Measurements from ENCODE around the gene MYO1E.

Gene MYO1E

DNA sequence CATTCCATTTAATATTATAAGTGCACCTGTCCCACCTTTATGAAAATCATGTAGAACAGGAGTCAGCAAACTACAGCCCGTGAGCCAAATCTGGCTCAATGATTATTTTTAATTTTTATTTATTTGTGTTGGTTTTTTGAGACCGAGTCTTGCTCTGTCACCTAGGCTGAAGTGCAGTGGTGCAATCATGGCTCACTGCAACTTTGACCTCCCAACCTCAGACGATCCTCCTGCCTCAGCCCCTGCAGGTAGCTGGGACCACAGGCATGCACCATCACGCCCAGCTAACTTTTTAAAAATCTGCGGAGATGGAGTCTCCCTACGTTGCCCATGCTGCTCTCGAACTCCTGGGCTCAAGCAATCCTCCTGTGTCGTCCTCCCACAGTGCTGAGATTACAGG is 42.0 kb downstream of the MYO1E start:
- DNase-seq (ENCODE audit: insufficient read length, low spot score) (no peak), FAIRE-seq (no peak)
- no peak for TF ChIP-seq POLR2A (IDR thresholded peaks at IDR 0.05; ENCODE audit: low read depth, low read length)

DNA sequence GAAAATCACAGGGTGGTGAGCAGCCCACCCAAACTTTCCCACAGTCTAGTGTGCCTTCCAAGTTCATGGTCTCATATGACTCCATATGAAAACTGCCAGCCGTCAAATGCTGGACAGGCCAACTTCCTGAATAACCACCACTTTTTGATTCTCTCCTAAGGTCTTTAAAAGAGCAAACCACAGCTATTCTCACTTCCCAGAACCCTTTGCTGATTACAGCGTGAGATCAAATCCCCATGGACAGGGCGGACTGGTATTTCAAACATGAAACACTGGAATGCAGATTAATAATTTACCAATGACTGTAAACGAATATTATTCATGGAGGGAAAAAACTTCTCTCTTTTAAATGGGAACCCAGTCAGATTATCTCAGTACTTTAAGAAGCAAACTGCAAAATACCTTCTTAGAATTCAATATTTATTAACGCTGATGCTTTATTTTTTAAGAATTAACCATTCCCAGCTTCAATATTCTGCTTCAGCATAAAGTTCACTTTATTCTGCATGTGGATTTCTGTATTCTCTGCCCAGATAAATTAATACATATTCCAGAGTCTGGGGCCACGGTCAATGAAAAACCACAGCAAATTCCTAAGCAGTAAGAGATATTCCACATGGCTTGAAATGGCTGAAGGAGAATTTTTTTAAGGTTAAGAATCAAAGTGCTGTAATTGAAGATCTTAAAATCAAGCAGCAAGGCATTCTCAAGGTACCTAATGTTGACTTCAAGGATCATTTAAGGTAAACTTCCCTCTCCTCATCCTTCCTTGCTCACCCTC is 42.9 kb downstream of the MYO1E start:
- FAIRE-seq (no peak), DNase-seq (ENCODE audit: insufficient read length, low spot score) (no peak)
- 0 out of 2 replicates have a peak, but pooled peaks have one; percentile 38 for TF ChIP-seq SPI1 (IDR thresholded peaks at IDR 0.05; ENCODE audit: low read depth, low read length)
- no peak for TF ChIP-seq TAF1 (IDR thresholded peaks at IDR 0.05; ENCODE audit: low read depth, low read length)

DNA sequence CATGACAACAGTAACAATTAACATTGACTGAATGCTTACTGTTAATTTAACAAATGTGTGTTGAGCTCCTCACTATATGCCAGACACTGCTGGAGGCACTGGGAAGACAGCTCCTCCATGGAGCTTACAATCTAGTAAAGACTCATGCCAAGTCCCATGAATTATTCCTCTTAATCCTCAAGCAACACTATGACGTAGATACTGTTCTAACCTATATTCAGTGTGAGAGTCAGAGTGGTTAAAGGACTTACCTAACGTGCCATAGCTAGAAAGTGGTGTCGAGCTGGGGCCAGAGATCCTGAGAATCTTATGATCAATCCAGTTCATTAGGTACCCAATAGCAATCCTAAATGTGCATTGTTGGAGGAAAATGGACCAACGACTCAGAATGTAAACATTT is 43.6 kb downstream of the MYO1E start:
- FAIRE-seq (peak; percentile 66), DNase-seq (ENCODE audit: insufficient read length, low spot score) (no peak)
- TF ChIP-seq PAX5 (IDR thresholded peaks at IDR 0.05; ENCODE audit: insufficient read depth, low read length, severe bottlenecking) (no peak), TAF1 (IDR thresholded peaks at IDR 0.05; ENCODE audit: low read depth, low read length) (no peak), SPI1 (IDR thresholded peaks at IDR 0.05; ENCODE audit: low read depth, low read length) (no peak), POLR2AphosphoS5 (IDR thresholded peaks at IDR 0.05; ENCODE audit: low read depth, low read length) (no peak)

DNA sequence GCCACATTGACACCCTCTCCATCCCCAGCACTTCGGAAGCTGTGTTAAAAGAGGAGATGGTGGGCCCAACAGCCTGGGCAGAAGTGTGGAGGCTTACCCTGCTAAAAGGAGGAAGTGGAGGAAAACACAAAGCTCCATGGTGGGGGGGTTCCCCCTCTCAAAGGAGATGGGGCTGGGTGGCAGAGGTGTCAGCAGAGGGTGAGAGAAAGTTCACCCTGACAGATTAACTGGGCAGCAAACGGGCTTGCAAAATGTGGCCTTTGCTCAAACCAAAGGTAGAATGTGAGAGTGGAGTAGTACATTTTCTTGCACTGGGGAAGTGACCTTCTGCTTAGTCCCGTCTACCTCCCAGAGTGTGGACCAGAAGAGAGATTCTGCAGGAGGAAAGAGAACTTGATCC is 44.7 kb downstream of the MYO1E start:
- FAIRE-seq (peak; percentile 55), DNase-seq (ENCODE audit: insufficient read length, low spot score) (no peak)
- TF ChIP-seq SPI1 (IDR thresholded peaks at IDR 0.05; ENCODE audit: low read depth, low read length) = peak; percentile 89
- TF ChIP-seq TAF1 (IDR thresholded peaks at IDR 0.05; ENCODE audit: low read depth, low read length) = no peak

DNA sequence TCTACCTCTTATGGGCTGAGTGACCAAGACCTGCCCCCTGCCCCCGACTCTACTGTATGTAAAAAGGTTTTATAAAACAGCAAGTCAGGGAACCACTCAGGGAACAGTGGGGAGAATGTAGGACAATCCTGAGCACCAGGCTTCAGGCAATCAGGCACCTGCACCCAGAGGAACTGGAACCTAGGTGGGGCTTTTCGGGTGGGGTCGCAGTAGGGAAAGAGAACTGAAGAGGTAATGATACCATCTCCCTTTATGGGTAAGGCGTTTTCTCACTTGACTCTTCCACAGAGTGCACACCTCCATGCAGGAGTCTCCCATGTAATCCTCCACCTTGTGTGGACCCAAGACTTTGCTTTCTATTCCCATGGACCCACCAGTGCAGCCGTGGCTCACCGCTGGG is 45.8 kb downstream of the MYO1E start:
- TF ChIP-seq TAF1 (IDR thresholded peaks at IDR 0.05; ENCODE audit: low read depth, low read length) = no peak
- peak; percentile 82 for TF ChIP-seq SPI1 (IDR thresholded peaks at IDR 0.05; ENCODE audit: low read depth, low read length)
- no peak for FAIRE-seq

DNA sequence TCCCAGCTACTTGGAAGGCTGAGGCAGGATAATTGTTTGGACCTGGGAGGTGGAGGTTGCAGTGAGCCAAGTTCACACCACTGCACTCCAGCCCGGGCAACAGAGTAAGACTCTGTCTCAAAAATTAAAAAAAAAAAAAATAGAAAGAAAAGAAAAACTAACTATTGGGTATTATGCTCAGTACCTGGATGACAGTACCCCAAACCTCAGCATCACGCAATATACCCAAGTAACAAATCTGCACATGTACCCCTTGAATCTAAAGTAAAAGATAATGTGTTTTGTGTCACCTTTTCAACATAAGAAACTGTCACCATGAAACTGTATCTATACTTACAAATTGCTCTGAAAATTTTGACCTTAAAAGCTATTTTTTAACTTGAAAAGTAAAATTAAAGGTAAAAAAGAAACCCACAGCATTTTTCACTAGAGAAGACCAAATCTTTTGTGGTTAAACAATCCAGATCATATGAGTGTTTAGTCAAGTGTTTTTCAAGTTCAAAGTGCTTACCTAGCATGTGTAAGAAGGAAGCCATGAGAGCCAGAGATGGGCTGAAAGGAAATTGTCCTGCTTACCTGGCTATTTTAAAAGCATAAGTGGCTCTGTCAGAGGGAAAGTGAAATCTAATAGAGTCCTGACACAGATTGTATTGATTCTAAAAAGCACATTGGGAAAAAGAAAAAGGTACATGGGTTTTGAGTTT is 50.5 kb downstream of the MYO1E start:
- no peak for TF ChIP-seq PAX5 (IDR thresholded peaks at IDR 0.05; ENCODE audit: insufficient read depth, low read length, severe bottlenecking)
- FAIRE-seq = peak; percentile 74
- DNase-seq (ENCODE audit: insufficient read length, low spot score) = no peak

More for the DNA sequence above, 45.8 kb downstream of the MYO1E start:
- no peak for DNase-seq (ENCODE audit: insufficient read length, low spot score)

DNA sequence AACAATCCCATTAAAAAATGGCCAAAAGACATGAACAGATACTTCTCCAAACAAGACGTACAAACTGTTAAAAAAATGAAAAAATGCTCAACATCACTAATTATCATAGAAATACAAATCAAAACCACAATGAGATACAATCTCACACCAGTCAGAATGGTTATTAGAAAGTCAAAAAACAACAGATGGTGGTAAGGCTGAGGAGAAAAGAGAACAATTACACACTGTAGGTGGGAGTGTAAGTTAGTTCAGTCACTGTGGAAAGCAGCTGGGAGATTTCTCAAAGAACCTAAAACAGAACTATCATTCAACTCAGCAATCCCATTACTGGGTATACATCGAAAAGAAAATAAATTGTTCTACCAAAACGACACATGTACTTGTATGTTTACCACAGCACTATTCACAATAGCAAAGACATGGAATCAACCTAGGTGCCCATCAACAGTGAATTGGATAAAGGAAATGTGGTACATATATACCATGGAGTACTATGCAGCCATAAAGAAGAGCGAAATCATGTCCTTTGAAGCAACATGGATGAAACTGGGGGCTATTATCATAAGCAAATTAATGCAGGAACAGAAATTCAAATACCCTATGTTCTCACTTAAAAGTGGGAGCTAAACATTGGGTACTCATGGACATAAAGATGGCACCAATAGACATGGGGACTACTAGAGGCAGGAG is 51.5 kb downstream of the MYO1E start:
- FAIRE-seq (peak; percentile 69), DNase-seq (ENCODE audit: insufficient read length, low spot score) (no peak)
- no peak for TF ChIP-seq PAX5 (IDR thresholded peaks at IDR 0.05; ENCODE audit: insufficient read depth, low read length, severe bottlenecking)
- TF ChIP-seq POLR2A (IDR thresholded peaks at IDR 0.05; ENCODE audit: low read depth, low read length) = no peak
- no peak for TF ChIP-seq POLR2AphosphoS5 (IDR thresholded peaks at IDR 0.05; ENCODE audit: low read depth, low read length)
- no peak for TF ChIP-seq POU2F2 (IDR thresholded peaks at IDR 0.05; ENCODE audit: low read depth, low read length)
- no peak for TF ChIP-seq SPI1 (IDR thresholded peaks at IDR 0.05; ENCODE audit: low read depth, low read length)
- TF ChIP-seq TAF1 (IDR thresholded peaks at IDR 0.05; ENCODE audit: low read depth, low read length) = no peak

DNA sequence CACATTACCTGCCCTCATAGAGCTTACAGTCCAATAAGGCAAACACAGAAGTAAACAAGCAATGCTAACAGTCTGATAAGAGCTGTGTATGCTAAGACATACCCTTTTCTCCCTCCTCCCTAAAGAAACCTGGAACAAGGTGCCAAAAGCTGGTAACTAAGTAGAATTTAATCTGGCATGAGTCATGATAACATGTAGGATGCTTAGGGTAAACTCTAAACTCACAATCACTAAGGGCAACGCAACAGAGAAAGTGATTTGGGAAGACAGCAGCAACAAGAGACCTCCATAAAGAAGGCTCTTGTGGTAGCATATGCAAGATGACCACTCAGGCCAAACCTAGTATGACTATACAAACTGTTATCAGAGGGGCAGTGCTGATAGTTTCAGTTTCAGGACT is 55.5 kb downstream of the MYO1E start:
- TF ChIP-seq SPI1 (IDR thresholded peaks at IDR 0.05; ENCODE audit: low read depth, low read length) (no peak), POLR2A (IDR thresholded peaks at IDR 0.05; ENCODE audit: low read depth, low read length) (no peak), PAX5 (IDR thresholded peaks at IDR 0.05; ENCODE audit: insufficient read depth, low read length, severe bottlenecking) (no peak), POLR2AphosphoS5 (IDR thresholded peaks at IDR 0.05; ENCODE audit: low read depth, low read length) (no peak), POU2F2 (IDR thresholded peaks at IDR 0.05; ENCODE audit: low read depth, low read length) (no peak), TAF1 (IDR thresholded peaks at IDR 0.05; ENCODE audit: low read depth, low read length) (no peak)
- DNase-seq (ENCODE audit: insufficient read length, low spot score) (no peak), FAIRE-seq (no peak)

DNA sequence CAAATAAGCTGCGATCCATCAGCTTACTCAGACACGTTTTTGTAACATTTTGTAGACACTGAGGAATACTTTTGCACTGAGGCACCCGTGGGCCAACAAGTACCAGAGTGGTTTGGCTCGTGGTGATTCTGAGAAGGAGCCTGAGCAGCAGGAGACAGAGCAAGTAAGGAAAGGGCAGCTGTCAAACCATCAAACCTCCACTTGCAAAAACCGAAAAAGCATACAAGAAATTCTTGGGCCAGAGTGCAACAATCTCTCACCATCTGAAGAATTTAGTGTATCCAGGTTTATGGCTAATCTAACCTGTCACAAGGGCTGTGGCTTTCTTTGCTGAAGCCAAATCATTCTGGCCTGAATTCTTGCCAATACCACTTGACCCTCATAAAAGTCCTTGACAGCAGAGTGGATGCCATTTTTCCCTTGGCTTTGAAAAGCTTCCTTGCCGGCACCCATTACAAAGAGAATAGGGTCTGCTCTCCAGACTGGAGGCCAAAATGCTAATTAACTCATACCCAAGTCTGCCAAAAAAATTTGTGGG is 56.7 kb downstream of the MYO1E start:
- DNase-seq (ENCODE audit: insufficient read length, low spot score) = no peak
- FAIRE-seq = peak; percentile 9
- TF ChIP-seq POU2F2 (IDR thresholded peaks at IDR 0.05; ENCODE audit: low read depth, low read length) (no peak), PAX5 (IDR thresholded peaks at IDR 0.05; ENCODE audit: insufficient read depth, low read length, severe bottlenecking) (no peak), POLR2A (IDR thresholded peaks at IDR 0.05; ENCODE audit: low read depth, low read length) (no peak), SPI1 (IDR thresholded peaks at IDR 0.05; ENCODE audit: low read depth, low read length) (no peak), TAF1 (IDR thresholded peaks at IDR 0.05; ENCODE audit: low read depth, low read length) (no peak), POLR2AphosphoS5 (IDR thresholded peaks at IDR 0.05; ENCODE audit: low read depth, low read length) (no peak)

DNA sequence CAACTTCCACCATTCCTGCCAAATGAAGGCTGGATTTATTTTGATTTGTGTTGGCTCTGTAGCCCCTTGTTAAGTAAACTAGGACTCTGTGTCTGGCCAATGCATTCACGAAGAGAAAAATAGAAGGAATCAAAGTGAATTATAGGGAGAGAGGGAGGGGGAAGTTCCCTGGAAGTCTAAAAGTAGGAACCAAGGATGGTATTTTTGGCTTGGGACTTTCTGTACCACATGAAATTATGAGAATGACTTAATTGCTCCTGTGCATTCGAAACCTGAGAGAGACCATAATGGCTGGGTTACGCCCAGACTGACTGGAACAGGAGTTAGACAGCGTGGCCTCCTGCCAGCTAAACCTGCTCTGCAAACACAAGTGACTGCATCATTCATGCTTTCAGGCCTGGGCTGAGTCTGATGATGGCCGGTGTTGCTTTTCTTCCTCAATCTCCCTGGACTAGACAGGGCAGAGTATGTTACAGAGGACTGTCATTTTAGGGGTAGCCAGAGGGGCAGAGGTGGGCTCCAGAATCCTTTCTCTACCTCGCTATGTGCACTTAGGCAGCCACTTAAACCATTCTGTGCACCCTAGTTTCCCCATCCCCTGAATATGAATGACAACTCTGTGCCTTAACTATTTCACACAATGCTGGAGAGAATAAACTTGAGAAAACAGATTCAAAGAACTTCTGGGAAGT is 58.9 kb downstream of the MYO1E start:
- DNase-seq (ENCODE audit: insufficient read length, low spot score) (no peak), FAIRE-seq (peak; percentile 99)
- TF ChIP-seq POU2F2 (IDR thresholded peaks at IDR 0.05; ENCODE audit: low read depth, low read length) (peak; percentile 80), SPI1 (IDR thresholded peaks at IDR 0.05; ENCODE audit: low read depth, low read length) (0 out of 2 replicates have a peak, but pooled peaks have one; percentile 1), POLR2A (IDR thresholded peaks at IDR 0.05; ENCODE audit: low read depth, low read length) (no peak)
